H54 (cell line): ENCODE measurements around the gene KDELR3.
A peak's percentile ranks its signal among the peaks of the same experiment; 100 is the strongest.

Experiments used
- DNase-seq: peaks from one replicate; pipeline ENCODE4 v3.0.0; 2011; ENCODE audit warnings: low spot score, mixed read lengths; ENCODE audit not compliant: insufficient read length
- FAIRE-seq: peaks from 3 replicates; lab custom pipeline; 2011; peaks lifted over from hg19 to GRCh38; lab: Jason Lieb, UNC
- POLR2A ChIP-seq: IDR thresholded peaks from 2 replicates; pipeline ENCODE4 v1.6.1; 2011; ENCODE audit warnings: low read depth, mild to moderate bottlenecking, low read length

KDELR3 gene

GRCh38 chr22:38490915-38491314 lies 23.0 kb downstream of the KDELR3 start:
- no peak for FAIRE-seq
- TF ChIP-seq POLR2A, result no peak
- DNase-seq, result no peak

DNA sequence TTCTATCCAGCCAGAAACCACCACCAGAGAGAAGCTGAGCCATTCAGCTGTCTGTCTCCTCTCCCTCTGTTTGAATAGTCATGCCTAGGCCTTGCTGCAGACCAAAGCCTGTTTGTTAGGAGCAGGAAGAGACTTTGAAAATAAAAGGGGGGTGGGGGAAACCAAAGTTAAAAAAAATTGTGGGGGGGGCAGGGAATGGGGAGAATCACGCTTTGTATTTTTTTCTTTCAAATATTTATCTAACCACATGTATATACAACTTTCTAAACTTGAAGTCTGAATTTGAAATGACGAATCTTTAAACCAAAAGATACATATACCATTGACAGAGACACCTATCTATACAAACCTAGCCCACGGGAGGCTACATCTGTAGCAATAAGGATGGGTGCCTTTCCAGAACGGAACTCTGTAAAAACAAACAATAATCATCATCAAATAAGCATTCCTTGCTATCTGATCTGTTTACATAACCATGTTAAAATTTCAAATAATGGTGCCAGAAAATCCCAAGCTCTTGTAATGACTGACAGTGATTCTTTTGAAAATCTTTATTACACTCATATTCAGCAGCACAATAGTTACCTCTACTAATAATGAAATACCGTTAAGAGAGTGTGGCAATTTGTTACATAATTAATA lies 23.9 kb downstream of the KDELR3 start:
- FAIRE-seq (no peak), DNase-seq (no peak)
- TF ChIP-seq POLR2A, result no peak

GRCh38 chr22:38494498-38494897 lies 26.6 kb downstream of the KDELR3 start:
- FAIRE-seq, result no peak
- no peak for DNase-seq
- TF ChIP-seq POLR2A, result no peak

GRCh38 chr22:38494939-38495338 lies 27.0 kb downstream of the KDELR3 start:
- no peak for TF ChIP-seq POLR2A
- FAIRE-seq, result no peak
- DNase-seq, result no peak

DNA sequence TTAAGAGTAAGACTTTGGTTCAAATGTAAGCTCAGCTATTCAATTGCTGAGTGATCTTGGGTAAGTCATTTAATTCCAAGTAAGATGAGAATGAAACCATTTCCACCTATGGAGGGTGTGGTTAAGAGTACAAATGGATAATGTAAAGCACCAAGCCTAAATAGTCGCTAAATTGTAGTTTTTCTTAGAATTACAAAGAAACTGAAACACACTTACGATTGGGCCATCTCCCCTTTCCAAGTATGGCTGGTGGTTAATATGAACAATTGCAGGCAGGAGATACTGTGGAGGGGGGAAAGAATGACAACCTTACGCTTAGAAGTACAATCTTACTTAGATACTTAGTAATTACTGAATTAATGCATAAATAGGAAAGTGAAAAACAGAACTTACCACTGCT lies 30.0 kb downstream of the KDELR3 start:
- FAIRE-seq, result no peak
- DNase-seq, result no peak
- no peak for TF ChIP-seq POLR2A

DNA sequence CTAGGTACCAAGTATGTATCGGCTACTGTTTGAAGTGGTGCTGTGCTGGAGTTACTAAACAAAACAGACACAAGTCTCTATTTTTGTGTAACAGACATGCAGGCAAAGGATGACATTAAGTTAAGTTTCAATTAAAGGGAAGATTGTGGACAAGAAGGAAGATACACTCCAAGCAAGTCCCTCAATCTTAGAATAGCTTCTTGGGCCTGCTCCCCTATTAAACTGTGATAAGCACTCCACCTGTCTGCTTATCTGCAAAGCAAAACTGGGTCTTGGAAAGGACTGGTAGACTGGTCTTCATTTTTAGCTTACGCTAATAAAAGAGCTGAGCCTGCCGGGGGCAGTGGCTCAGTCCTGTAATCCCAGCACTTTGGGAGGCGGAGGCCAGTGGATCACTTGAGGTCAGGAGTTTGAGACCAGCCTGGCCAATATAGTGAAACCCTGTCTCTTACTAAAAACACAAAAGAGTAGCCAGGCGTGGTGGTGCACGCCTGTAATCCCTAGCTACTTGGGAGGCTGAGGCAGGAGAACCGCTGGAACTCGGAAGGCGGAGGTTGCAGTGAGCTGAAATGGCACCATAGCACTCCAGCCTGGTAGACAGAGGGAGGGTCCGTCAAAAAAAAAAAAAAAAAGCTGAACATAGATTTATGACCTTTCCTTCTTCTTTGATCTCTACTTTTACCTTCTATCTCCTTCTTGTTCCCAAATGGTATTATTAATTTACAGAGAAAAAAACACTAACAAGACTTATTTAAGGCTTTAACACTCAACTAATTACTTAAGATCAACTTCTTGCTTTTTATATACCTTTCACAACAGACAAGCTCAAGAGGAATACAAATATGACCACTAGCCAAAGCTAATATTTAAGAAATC lies 34.1 kb downstream of the KDELR3 start:
- no peak for TF ChIP-seq POLR2A
- FAIRE-seq (no peak), DNase-seq (no peak)

GRCh38 chr22:38503021-38503420 lies 35.1 kb downstream of the KDELR3 start:
- FAIRE-seq, result no peak
- TF ChIP-seq POLR2A, result no peak

DNA sequence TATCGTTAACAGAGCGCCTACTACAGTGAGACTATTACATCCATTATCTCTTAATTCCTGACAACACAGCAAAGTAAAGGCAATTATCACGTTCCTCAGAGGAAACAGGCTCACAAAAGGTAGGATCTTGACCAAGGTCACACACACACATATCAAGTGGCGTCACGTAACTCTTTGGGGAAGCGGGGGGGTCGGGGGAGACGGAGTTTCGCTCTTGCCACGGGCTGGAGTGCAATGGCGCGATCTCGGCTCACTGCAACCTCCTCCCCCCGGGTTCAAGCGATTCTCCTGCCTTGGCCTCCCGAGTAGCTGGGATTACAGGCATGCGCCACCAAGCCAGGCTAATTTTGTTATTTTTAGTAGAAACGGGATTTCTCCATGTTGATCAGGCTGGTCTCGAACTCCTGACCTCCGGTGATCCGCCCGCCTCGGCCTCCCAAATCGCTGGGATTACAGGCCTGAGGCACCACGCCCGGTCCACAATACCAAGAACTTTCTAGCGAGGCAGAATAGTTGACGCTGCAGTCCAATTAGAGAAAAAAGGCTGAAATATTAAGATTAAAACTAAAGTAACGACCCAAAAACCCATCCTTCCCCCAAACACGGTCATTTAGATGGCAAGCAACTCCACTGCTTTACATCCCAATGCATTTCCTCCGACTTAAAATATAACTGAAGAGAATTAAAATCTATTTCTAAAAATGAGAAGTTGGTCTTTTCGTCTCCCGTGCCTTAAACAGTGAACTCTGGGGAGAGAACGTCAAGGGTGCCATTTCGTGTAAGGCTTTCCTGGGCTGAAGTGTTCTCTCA lies 37.0 kb downstream of the KDELR3 start:
- FAIRE-seq (no peak), DNase-seq (no peak)
- no peak for TF ChIP-seq POLR2A

More at GRCh38 chr22:38503021-38503420, 35.1 kb downstream of the KDELR3 start:
- no peak for DNase-seq

DNA sequence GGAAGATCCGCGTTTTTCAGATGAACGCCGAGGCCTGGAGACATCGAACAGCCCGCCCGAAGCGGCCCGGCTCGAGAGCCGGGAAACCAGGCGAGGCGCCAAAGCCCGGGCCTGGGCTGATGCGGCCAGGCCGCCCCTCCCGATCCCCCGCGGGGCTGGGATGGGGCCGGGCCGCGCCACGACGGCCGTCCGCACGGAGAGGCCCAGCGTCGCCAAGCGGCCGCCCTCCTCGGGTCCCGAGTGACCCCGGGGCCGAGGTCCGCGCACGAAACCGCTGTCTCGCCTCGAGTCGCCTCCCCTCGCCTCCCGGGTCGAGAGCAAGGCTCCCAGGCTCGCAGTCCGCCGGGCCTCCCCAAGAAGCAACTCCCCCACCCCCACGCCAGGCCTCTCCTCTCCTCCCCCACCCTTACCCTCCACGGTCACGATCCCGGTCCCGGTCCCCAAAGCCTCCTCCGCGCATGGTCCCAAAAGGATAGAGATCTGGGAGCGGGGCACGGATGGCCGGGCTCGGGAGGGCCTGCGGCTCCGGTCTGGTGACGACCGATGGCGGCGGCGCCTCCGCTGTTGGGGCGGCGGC lies 37.7 kb downstream of the KDELR3 start:
- FAIRE-seq, result no peak
- peak; percentile 17 for DNase-seq
- 0 out of 2 replicates have a peak, but pooled peaks have one; percentile 26 for TF ChIP-seq POLR2A

- peak; percentile 98 for FAIRE-seq
- DNase-seq, result peak; percentile 76
- TF ChIP-seq POLR2A, result peak; percentile 60
Measured at GRCh38 chr22:38506118-38506962, 38.4 kb downstream of the KDELR3 start, which contains the start of gene DDX17. TSS of gene DDX17 (minus strand) at chr22:38506311.

DNA sequence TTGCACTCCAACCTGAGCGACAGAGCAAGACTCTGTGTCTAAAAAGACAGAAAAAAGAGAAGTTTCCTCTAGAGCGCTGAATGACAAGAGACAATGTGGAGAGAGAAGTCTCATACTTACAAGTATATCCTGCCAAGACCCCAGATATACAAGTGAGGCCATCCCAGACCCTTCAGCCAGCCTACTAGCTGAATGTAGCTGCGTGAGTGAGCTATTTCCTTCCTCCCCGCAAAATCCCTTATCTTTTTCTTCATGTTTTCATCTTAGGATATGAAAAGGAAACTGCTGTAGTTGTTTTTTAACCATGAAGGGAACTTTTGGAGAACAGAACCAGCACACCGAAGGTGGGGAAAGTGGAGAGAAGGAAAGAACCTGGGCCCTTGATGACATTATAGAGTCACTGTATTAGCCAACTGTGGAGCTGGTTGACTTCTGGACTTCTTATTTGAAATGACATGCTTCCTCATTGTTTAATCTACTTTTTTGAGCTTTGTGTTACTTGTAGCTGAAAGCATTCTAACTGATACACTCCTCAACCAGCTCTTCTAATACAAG lies 42.6 kb downstream of the KDELR3 start:
- no peak for FAIRE-seq

GRCh38 chr22:38513063-38513462 lies 45.2 kb downstream of the KDELR3 start:
- FAIRE-seq (no peak), DNase-seq (no peak)
- no peak for TF ChIP-seq POLR2A

More for the DNA sequence above, 42.6 kb downstream of the KDELR3 start:
- DNase-seq, result no peak
- no peak for TF ChIP-seq POLR2A
